Gastroesophageal sphincter (tissue), 3 donors: ENCODE data around the gene RLN3.

ENCODE experiments used
- CTCF ChIP-seq, 4 experiments: fragments of 200-600 bp in 2 of 4; fragments of 450-650 bp in 2 of 4; sonication (generic) in 1 of 4; IDR thresholded peaks; one replicate each; pipeline ENCODE4 v1.5.1; 2017 to 2019; ENCODE audit warnings: antibody characterized with exemption in 4 of 4, mild to moderate bottlenecking in 2 of 4, moderate library complexity in 2 of 4
- POLR2A ChIP-seq, 2 donors: fragments of 450-650 bp; IDR thresholded peaks; one replicate each; pipeline ENCODE4 v1.6.1; 2017; ENCODE audit warnings: antibody characterized with exemption in 2 of 2, mild to moderate bottlenecking in 2 of 2, moderate library complexity in 1 of 2
- POLR2AphosphoS5 ChIP-seq: sonication (generic); formaldehyde crosslinking; IDR thresholded peaks from one replicate; pipeline ENCODE4 v1.6.1; 2017; ENCODE audit warnings: antibody characterized with exemption

GRCh38 chr19:14031719-14032480, 4.0 kb downstream of the RLN3 start, which contains the start of gene IL27RA:
- no peak for TF ChIP-seq POLR2AphosphoS5
- TF ChIP-seq CTCF (IDR thresholded peaks at IDR 0.05): peak in 3 of 4 experiments; percentile 30 to 53 (median 45)
- peak in 1 of 2 donors; percentile 22 for TF ChIP-seq POLR2A (IDR thresholded peaks at IDR 0.05)
